ENCODE data around the gene VCAN. TPM values are rescaled to one million over a fixed set of nuclear protein-coding genes. Genes with fewer than 3 reads are reported as not detected.

VCAN gene
- total RNA-seq, 1 experiment from 2014 or later, result 0.72 TPM

DNA sequence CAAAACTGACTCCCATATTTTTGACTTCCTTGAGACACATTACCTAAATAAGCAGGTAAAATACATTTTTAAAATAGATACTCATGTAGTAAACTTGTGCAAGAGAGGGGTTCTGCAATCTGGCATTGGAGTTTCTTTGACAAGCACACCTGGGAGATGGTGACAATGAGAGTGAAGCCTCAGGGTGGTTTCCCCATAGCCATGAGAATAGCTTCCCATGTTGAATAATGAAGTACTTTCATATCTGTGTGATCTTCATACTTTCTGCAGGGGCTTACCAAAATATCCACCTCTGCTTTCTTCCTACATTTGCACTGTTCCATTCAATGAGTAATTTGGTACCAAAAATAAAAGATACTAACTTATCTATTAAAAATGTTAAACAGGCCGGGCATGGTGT is 44.7 kb upstream of the VCAN start:
- ChIA-PET POLR2A (no interaction called here), CTCF (no interaction called here)
- no peak overlapping the region for H3K4me3 ChIP-seq (ENCODE audit: low read depth in 2 of 2, low read length in 2 of 2)
- intact Hi-C loops (cut with micrococcal nuclease; ENCODE audit: unreplicated experiment), result no loop called here
- DNase-seq (ENCODE audit: low read depth, low spot score), result no peak
- no peaks in the 10 kb centered on the region for H3K4me1 ChIP-seq (ENCODE audit: control insufficient read depth, insufficient read depth, low read length)
- no peaks in the 10 kb centered on the region for H3K36me3 ChIP-seq (ENCODE audit: control insufficient read depth, insufficient read depth, low read length)
- BruUV-seq (replicated peaks), result no TSS peak
- no peaks in the 10 kb centered on the region for H3K27me3 ChIP-seq (ENCODE audit: control insufficient read depth, insufficient read depth, low read length)
- no peaks in the 10 kb centered on the region for H3K9me3 ChIP-seq (ENCODE audit: control insufficient read depth, insufficient read depth, low read depth, low read length)
- H3K27ac ChIP-seq (ENCODE audit: low read length), result no peak overlapping the region
- in situ Hi-C loops (cut with HindIII; ENCODE audit: low pct_unique_long_range_greater_than_20kb, low sequenced_read_pairs), result no loop called here
- TF ChIP-seq, protein P1, sequence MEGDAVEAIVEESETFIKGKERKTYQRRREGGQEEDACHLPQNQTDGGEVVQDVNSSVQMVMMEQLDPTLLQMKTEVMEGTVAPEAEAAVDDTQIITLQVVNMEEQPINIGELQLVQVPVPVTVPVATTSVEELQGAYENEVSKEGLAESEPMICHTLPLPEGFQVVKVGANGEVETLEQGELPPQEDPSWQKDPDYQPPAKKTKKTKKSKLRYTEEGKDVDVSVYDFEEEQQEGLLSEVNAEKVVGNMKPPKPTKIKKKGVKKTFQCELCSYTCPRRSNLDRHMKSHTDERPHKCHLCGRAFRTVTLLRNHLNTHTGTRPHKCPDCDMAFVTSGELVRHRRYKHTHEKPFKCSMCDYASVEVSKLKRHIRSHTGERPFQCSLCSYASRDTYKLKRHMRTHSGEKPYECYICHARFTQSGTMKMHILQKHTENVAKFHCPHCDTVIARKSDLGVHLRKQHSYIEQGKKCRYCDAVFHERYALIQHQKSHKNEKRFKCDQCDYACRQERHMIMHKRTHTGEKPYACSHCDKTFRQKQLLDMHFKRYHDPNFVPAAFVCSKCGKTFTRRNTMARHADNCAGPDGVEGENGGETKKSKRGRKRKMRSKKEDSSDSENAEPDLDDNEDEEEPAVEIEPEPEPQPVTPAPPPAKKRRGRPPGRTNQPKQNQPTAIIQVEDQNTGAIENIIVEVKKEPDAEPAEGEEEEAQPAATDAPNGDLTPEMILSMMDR (IDR thresholded peaks at IDR 0.05), result no peak
- TF ChIP-seq TCF7L2 (IDR thresholded peaks at IDR 0.05; ENCODE audit: low read depth, low read length) (no peak), SIN3A (IDR thresholded peaks at IDR 0.05; ENCODE audit: borderline replicate concordance, insufficient read depth, low read depth, low read length) (no peak), POLR2AphosphoS5 (IDR thresholded peaks at IDR 0.05; ENCODE audit: low read depth, low read length) (no peak)
- TF ChIP-seq, protein P2, sequence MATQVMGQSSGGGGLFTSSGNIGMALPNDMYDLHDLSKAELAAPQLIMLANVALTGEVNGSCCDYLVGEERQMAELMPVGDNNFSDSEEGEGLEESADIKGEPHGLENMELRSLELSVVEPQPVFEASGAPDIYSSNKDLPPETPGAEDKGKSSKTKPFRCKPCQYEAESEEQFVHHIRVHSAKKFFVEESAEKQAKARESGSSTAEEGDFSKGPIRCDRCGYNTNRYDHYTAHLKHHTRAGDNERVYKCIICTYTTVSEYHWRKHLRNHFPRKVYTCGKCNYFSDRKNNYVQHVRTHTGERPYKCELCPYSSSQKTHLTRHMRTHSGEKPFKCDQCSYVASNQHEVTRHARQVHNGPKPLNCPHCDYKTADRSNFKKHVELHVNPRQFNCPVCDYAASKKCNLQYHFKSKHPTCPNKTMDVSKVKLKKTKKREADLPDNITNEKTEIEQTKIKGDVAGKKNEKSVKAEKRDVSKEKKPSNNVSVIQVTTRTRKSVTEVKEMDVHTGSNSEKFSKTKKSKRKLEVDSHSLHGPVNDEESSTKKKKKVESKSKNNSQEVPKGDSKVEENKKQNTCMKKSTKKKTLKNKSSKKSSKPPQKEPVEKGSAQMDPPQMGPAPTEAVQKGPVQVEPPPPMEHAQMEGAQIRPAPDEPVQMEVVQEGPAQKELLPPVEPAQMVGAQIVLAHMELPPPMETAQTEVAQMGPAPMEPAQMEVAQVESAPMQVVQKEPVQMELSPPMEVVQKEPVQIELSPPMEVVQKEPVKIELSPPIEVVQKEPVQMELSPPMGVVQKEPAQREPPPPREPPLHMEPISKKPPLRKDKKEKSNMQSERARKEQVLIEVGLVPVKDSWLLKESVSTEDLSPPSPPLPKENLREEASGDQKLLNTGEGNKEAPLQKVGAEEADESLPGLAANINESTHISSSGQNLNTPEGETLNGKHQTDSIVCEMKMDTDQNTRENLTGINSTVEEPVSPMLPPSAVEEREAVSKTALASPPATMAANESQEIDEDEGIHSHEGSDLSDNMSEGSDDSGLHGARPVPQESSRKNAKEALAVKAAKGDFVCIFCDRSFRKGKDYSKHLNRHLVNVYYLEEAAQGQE (IDR thresholded peaks at IDR 0.05; ENCODE audit: insufficient read depth in 1 of 2, low read depth in 2 of 2, low read length in 1 of 2), result no peak
- ATAC-seq, result no peak

DNA sequence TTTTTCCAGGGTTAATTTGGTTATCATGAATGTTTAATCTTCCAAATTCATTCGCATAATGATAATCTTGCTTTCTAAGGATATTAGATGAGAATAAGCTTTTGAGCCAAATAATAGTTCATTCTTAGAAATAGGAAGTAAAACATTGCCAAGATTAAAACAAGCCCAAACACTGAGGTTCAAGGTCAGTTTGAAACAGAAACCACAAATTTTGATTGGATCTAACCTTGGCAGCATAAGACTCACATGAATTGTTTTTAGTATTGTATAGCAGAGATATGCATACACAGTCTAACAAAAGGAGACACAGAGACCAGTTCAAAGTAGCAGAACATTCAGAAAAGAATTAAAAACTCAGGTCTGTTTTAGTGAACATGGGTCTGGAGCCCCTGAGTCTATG is 43.4 kb upstream of the VCAN start:
- Histone ChIP-seq H3K27ac (ENCODE audit: low read length) (no peak overlapping the region), H3K4me3 (ENCODE audit: low read depth in 2 of 2, low read length in 2 of 2) (no peak overlapping the region), H3K36me3 (ENCODE audit: control insufficient read depth, insufficient read depth, low read length) (no peaks in the 10 kb centered on the region), H3K27me3 (ENCODE audit: control insufficient read depth, insufficient read depth, low read length) (no peaks in the 10 kb centered on the region), H3K4me1 (ENCODE audit: control insufficient read depth, insufficient read depth, low read length) (no peaks in the 10 kb centered on the region), H3K9me3 (ENCODE audit: control insufficient read depth, insufficient read depth, low read depth, low read length) (no peaks in the 10 kb centered on the region)
- POLR2A ChIA-PET, result no interaction called here
- intact Hi-C loops (cut with micrococcal nuclease; ENCODE audit: unreplicated experiment), result no loop called here
- no peak for TF ChIP-seq SIN3A (IDR thresholded peaks at IDR 0.05; ENCODE audit: borderline replicate concordance, insufficient read depth, low read depth, low read length)
- TF ChIP-seq, protein P2 (IDR thresholded peaks at IDR 0.05; ENCODE audit: insufficient read depth in 1 of 2, low read depth in 2 of 2, low read length in 1 of 2), result no peak
- no peak for TF ChIP-seq POLR2AphosphoS5 (IDR thresholded peaks at IDR 0.05; ENCODE audit: low read depth, low read length)
- TF ChIP-seq, protein P1 (IDR thresholded peaks at IDR 0.05), result no peak
- no peak for TF ChIP-seq TCF7L2 (IDR thresholded peaks at IDR 0.05; ENCODE audit: low read depth, low read length)
- DNase-seq (ENCODE audit: low read depth, low spot score) (no peak), ATAC-seq (no peak)
- in situ Hi-C loops (cut with HindIII; ENCODE audit: low pct_unique_long_range_greater_than_20kb, low sequenced_read_pairs), result no loop called here
- CTCF ChIA-PET, result no interaction called here
- BruUV-seq (replicated peaks), result no TSS peak
